ENCODE results near the gene BCOR. TPM values are rescaled to one million over a fixed set of nuclear protein-coding genes. Genes with fewer than 3 reads are reported as not detected.

The BCOR gene
- total RNA-seq, 1 experiment from 2014 or later = 134 TPM

DNA sequence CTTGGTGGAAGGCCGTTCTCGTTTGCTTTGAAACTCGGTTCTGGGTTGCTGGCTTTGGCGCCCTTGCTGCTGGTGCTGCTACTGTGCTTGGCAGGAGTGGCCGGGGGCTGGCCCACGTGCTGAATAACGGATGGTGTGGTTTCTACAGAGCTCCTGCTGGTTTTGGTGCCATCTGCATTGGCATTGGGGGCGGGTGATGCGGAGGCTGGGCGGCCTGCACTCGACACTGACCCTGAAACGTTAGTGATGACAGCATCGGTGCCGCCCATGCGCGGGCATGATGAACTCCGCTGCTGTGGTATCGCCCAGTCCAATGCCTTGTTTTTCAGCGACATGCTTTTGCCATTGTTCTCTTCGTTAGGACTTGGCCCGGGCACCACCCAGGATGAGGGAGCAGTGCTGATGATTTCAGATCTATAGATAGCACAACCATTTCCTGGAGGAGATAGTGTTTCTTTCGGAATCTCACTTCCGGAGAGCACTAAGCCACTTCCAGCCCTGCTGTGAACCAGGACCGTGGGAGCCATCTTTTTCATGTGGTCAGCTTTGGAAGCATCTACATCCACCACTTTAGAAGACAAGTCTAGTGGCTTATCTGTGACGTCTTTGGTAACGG lies 24.2 kb downstream of the BCOR start:
- DNase-seq = no peak
- H4K91ac ChIP-seq (ENCODE audit: insufficient read length, low read depth, low read length) = no peak overlapping the region
- no peak overlapping the region for H2BK5ac ChIP-seq (ENCODE audit: insufficient read length, low read length)
- no peak overlapping the region for H3K23ac ChIP-seq (ENCODE audit: insufficient read length, low read depth, low read length)
- H3K56ac ChIP-seq (ENCODE audit: insufficient read length, low read depth, low read length) = no peak overlapping the region
- no peak overlapping the region for H2BK12ac ChIP-seq (ENCODE audit: insufficient read length, low read depth, low read length)
- H3K23me2 ChIP-seq (ENCODE audit: insufficient read length, low read depth, low read length, poor library complexity, severe bottlenecking) = no peaks in the 10 kb centered on the region
- no peak overlapping the region for H3K18ac ChIP-seq (ENCODE audit: insufficient read length, low read depth, low read length)
- H3K79me1 ChIP-seq (ENCODE audit: insufficient read depth, low read depth, low read length, poor library complexity, severe bottlenecking) = peaks cover 6% of the 10 kb centered on the region
- H3K36me3 Mint-ChIP-seq (ENCODE audit: insufficient read depth in 1 of 3, low read depth in 3 of 3) = peaks cover 64 to 94% (median 89%) of the 10 kb centered on the region in 3 experiments
- H3K4me1 ChIP-seq (ENCODE audit: insufficient read depth, low read length) = peaks cover 8% of the 10 kb centered on the region; the same call in 1 of the 2 replicates
- no peaks in the 10 kb centered on the region for H3K27me3 ChIP-seq (ENCODE audit: insufficient read depth, low read length)
- H3K9ac ChIP-seq (ENCODE audit: extremely low read depth, insufficient read length, low read length) = no peak overlapping the region
- H3K4me2 ChIP-seq (ENCODE audit: insufficient read depth, insufficient read length, low read length) = no peak overlapping the region
- no peak overlapping the region for H3T11ph ChIP-seq (ENCODE audit: low read length)
- H3K14ac ChIP-seq (ENCODE audit: insufficient read depth, low read length) = no peak overlapping the region
- H3K9me3 ChIP-seq (ENCODE audit: control insufficient read depth, low read depth, low read length) = no peaks in the 10 kb centered on the region
- H3K4ac ChIP-seq (ENCODE audit: low read depth, low read length) = no peak overlapping the region
- no peak overlapping the region for H2AFZ ChIP-seq (ENCODE audit: low read length)
- no peak overlapping the region for H4K5ac ChIP-seq (ENCODE audit: insufficient read length, low read depth, low read length)
- H4K20me1 ChIP-seq (ENCODE audit: control insufficient read depth, insufficient read depth, insufficient read length) = no peaks in the 10 kb centered on the region
- no peak overlapping the region for H4K8ac ChIP-seq (replicated peaks; ENCODE audit: insufficient read length, low read depth, low read length)
- H3K79me2 ChIP-seq (ENCODE audit: insufficient read depth, low read length) = peaks cover 3% of the 10 kb centered on the region; the same call in 1 of the 2 replicates
- H3K9me3 Mint-ChIP-seq = peaks cover 64 to 76% of the 10 kb centered on the region in 2 experiments
- H3K4me3 Mint-ChIP-seq = no peak overlapping the region
- no peaks in the 10 kb centered on the region; the same call in 1 of the 2 replicates for H3K27me3 Mint-ChIP-seq (ENCODE audit: low read depth)
- H3K27ac ChIP-seq (ENCODE audit: insufficient read length, low read depth, low read length) = no peak overlapping the region
- WGBS (ENCODE audit: extremely low coverage, insufficient read length, low lambda C conversion rate) = no CpG with 5 or more reads among the region's 26 CpGs
- peaks cover 16 to 35% of the 10 kb centered on the region in 2 experiments for H3K4me1 Mint-ChIP-seq
- H2BK120ac ChIP-seq (ENCODE audit: low read depth, low read length, poor library complexity, severe bottlenecking) = no peak overlapping the region
- H2BK15ac ChIP-seq (ENCODE audit: low read depth, low read length) = no peak overlapping the region
- no peak overlapping the region for H2BK20ac ChIP-seq (ENCODE audit: low read depth, low read length, poor library complexity, severe bottlenecking)
- TF ChIP-seq, protein P1, sequence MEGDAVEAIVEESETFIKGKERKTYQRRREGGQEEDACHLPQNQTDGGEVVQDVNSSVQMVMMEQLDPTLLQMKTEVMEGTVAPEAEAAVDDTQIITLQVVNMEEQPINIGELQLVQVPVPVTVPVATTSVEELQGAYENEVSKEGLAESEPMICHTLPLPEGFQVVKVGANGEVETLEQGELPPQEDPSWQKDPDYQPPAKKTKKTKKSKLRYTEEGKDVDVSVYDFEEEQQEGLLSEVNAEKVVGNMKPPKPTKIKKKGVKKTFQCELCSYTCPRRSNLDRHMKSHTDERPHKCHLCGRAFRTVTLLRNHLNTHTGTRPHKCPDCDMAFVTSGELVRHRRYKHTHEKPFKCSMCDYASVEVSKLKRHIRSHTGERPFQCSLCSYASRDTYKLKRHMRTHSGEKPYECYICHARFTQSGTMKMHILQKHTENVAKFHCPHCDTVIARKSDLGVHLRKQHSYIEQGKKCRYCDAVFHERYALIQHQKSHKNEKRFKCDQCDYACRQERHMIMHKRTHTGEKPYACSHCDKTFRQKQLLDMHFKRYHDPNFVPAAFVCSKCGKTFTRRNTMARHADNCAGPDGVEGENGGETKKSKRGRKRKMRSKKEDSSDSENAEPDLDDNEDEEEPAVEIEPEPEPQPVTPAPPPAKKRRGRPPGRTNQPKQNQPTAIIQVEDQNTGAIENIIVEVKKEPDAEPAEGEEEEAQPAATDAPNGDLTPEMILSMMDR (conservative IDR thresholded peaks at IDR 0.05) = no peak
- no peak overlapping the region for H3K27ac Mint-ChIP-seq
- no peak overlapping the region for H2AK5ac ChIP-seq (ENCODE audit: insufficient read length, low read length)

Data from H9 (cell line).